Measurements from ENCODE around the gene PALLD.

Gene PALLD

DNA sequence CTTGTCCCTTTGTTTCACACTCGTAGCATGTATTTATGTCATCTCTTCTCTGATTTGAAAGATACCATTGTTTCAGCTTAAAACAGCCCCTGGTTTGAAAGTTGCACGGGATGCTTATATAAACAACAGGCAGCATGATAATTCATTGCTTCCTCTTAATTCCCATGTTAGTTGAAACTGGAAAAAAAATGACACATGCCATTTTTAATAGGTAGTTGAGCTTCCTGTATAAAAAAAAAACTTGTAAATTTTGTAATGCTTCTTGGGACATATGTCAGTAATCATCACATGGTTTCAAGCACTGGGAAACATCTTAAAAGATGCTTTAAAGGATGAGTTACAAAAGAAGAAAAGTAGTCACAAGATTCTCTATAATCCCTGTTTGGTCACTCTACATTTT lies 243.0 kb downstream of the PALLD start:
- DNase-seq: no peak
- TF ChIP-seq, protein P1, sequence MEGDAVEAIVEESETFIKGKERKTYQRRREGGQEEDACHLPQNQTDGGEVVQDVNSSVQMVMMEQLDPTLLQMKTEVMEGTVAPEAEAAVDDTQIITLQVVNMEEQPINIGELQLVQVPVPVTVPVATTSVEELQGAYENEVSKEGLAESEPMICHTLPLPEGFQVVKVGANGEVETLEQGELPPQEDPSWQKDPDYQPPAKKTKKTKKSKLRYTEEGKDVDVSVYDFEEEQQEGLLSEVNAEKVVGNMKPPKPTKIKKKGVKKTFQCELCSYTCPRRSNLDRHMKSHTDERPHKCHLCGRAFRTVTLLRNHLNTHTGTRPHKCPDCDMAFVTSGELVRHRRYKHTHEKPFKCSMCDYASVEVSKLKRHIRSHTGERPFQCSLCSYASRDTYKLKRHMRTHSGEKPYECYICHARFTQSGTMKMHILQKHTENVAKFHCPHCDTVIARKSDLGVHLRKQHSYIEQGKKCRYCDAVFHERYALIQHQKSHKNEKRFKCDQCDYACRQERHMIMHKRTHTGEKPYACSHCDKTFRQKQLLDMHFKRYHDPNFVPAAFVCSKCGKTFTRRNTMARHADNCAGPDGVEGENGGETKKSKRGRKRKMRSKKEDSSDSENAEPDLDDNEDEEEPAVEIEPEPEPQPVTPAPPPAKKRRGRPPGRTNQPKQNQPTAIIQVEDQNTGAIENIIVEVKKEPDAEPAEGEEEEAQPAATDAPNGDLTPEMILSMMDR (IDR thresholded peaks at IDR 0.05; ENCODE audit: low read depth, low read length): no peak
- H3K9me3 ChIP-seq: no peaks in the 10 kb centered on the region
- H3K4me3 ChIP-seq (ENCODE audit: low read depth, low read length): no peak overlapping the region
- no peaks in the 10 kb centered on the region for H3K4me1 ChIP-seq
- no peaks in the 10 kb centered on the region for H3K36me3 ChIP-seq
- no peaks in the 10 kb centered on the region for H3K27me3 ChIP-seq

DNA sequence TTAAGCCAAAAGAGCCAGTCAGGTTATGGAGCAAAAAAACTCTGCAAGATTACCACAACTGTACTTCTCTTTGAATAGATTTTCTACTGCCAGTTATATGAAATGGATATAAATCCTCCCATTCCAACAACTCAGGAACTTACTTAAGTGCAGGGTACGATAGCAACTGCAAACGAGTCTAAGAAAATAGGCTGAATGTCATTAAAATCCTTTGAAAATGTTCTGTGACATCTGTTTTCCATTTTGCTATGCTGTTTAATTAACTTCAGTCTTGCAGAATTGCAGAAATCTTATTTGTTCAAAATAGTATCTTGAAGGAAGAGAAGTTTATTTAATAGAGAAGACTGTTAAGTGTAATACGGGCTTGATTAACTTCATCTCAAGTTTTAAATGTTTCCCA lies 243.8 kb downstream of the PALLD start:
- no peaks in the 10 kb centered on the region for H3K9me3 ChIP-seq
- H3K4me1 ChIP-seq: no peaks in the 10 kb centered on the region
- H3K36me3 ChIP-seq: no peaks in the 10 kb centered on the region
- DNase-seq: no peak
- no peaks in the 10 kb centered on the region for H3K27me3 ChIP-seq
- H3K4me3 ChIP-seq (ENCODE audit: low read depth, low read length): no peak overlapping the region
- TF ChIP-seq, protein P1 (IDR thresholded peaks at IDR 0.05; ENCODE audit: low read depth, low read length): no peak

DNA sequence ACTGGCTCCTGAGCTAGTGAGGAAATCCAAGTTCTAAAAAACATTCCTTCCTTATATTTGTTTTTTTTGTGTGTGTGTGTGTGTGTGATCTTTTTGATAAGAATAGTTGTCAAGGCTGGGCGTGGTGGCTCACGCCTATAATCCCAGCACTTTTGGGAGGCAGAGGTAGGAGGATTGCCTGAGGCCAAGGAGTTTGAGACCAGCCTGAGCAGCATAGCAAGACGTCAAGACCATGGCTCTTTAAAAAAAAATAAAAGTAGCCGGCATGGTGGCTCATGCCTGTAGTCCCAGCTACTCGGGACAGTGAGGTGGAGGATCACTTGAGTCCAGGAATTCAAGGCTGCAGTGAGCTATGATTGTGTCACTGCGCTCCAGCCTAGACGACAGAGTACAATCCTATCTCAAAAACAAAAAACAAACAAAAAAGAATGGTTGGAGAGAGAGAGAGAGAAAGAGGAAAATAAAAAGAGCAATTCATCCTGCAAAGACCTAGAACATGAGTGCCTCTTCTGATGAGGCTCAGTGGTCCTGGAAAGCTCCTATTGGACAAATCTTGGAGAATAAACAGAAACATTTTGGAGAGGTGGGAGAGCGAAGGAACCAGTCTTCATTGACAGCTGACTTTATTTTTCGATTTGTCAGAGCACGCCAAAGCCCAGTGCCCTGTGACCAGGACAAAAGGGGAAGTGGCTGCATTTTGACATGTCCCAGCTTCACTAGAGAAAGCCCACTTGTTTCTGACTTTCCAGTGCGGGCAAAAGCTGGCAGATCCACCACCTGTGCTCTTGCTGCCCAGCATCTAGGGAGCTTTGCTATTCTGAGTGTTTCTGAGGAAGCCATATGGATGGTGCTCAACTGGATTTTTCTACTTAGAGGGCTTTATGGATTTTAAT lies 244.7 kb downstream of the PALLD start:
- TF ChIP-seq, protein P1 (IDR thresholded peaks at IDR 0.05; ENCODE audit: low read depth, low read length): no peak
- H3K9me3 ChIP-seq: no peaks in the 10 kb centered on the region
- no peak for DNase-seq
- no peaks in the 10 kb centered on the region; the same call in 1 of the 2 replicates for H3K4me1 ChIP-seq
- H3K36me3 ChIP-seq: no peaks in the 10 kb centered on the region
- no peak overlapping the region for H3K4me3 ChIP-seq (ENCODE audit: low read depth, low read length)
- no peaks in the 10 kb centered on the region for H3K27me3 ChIP-seq

DNA sequence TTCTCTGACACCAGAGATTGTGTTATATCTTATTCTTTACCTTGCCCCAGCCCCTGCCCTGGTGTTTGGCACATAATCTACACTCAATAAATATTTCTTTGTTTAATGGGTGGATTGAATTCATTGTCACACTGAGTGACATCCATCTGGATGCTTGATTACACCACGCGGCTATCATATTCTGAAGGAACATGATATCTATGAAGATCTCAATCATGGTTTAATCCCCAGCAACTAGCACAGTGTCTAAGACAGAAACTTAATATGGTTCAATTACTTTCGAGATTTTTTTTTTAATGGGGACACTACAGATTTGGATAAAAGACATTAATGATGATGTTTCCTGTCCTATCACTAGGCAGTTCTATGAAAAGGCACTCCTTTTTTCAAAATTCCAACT lies 246.3 kb downstream of the PALLD start:
- DNase-seq: no peak
- no peak overlapping the region for H3K4me3 ChIP-seq (ENCODE audit: low read depth, low read length)
- H3K9me3 ChIP-seq: no peaks in the 10 kb centered on the region
- no peaks in the 10 kb centered on the region for H3K27me3 ChIP-seq
- TF ChIP-seq, protein P1 (IDR thresholded peaks at IDR 0.05; ENCODE audit: low read depth, low read length): no peak
- H3K36me3 ChIP-seq: no peaks in the 10 kb centered on the region
- no peaks in the 10 kb centered on the region; the same call in none of the 2 replicates for H3K4me1 ChIP-seq

DNA sequence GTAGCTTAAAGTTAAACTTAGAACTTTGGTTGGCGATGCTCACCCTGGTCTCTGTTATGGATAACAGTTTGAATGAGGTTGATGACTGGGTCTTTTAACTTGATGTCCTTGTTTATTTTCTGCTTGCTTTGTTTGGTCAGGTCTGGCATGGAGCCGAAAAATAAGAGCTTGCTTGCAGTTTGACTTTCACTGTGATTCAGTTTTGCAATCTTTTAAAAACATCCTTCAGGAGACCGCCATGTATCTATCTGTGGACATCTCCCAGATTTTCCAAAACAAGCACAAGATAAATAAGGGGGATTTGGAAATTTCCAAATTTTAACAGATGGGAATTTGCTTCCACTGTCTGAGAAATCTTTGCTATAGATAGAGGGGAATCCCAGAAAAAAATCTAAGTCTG lies 246.7 kb downstream of the PALLD start:
- TF ChIP-seq, protein P1 (IDR thresholded peaks at IDR 0.05; ENCODE audit: low read depth, low read length): no peak
- Histone ChIP-seq H3K9me3 (no peaks in the 10 kb centered on the region), H3K27me3 (no peaks in the 10 kb centered on the region), H3K4me3 (ENCODE audit: low read depth, low read length) (no peak overlapping the region), H3K4me1 (no peaks in the 10 kb centered on the region; the same call in none of the 2 replicates), H3K36me3 (no peaks in the 10 kb centered on the region)
- no peak for DNase-seq

DNA sequence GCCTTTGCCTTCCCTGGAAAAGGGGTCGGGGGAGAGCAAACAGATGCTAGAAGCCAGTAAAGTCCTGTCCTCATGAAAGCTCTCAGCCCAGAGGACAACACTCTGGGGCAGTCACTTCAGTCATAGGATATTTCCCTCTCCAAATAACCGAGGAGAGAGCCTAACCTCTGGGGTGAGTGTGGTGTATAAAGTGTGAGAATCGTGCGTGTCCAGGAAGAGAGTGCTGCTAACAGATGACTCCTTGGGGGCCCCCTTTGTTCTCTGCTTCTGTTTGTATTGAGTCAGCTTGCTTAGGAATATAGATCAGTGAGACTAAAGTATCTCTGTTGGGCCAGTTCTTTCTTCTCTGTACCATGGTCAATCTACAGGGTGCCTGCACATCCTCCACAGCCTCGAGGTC lies 247.2 kb downstream of the PALLD start:
- TF ChIP-seq, protein P1 (IDR thresholded peaks at IDR 0.05; ENCODE audit: low read depth, low read length): no peak
- no peaks in the 10 kb centered on the region; the same call in none of the 2 replicates for H3K4me1 ChIP-seq
- H3K4me3 ChIP-seq (ENCODE audit: low read depth, low read length): no peak overlapping the region
- H3K27me3 ChIP-seq: no peaks in the 10 kb centered on the region
- no peaks in the 10 kb centered on the region for H3K9me3 ChIP-seq
- no peaks in the 10 kb centered on the region for H3K36me3 ChIP-seq
- DNase-seq: no peak
